Measurements from ENCODE around the gene DGKD.
"Not testable (repeated sequence)": the region's sequence is repeated elsewhere in the genome, so short reads cannot be mapped to it uniquely, and the experiment has no call there.

DGKD gene

GRCh38 chr2:233353769-233354499 is at the start of gene DGKD:
Gene DGKD (plus strand): TSS chr2:233354494. CDS start chr2:233354519, 25 bp downstream.
- DNase-seq: peak; percentile 77 to 85

- no peak for DNase-seq
Measured at GRCh38 chr2:233307565-233307964, 46.7 kb upstream of the DGKD start, which contains the start of gene SAG. Gene SAG (plus strand): TSS chr2:233307816. CDS start chr2:233309190, 1,374 bp downstream.

GRCh38 chr2:233311241-233311926 is 42.9 kb upstream of the DGKD start:
- no peak for DNase-seq

GRCh38 chr2:233312874-233313273 is 41.4 kb upstream of the DGKD start:
- no peak for DNase-seq

- DNase-seq: no peak
Measured at GRCh38 chr2:233314180-233314925, 39.9 kb upstream of the DGKD start.

GRCh38 chr2:233317196-233317943 is 36.9 kb upstream of the DGKD start:
- DNase-seq: no peak

- DNase-seq: no peak
Measured at GRCh38 chr2:233319256-233319655, 35.0 kb upstream of the DGKD start.

GRCh38 chr2:233320470-233320869 is 33.8 kb upstream of the DGKD start:
- DNase-seq: no peak

- DNase-seq: no peak
Measured at GRCh38 chr2:233321166-233321565, 33.1 kb upstream of the DGKD start.

GRCh38 chr2:233323851-233324250 is 30.4 kb upstream of the DGKD start:
- no peak for DNase-seq

GRCh38 chr2:233325256-233325655 is 29.0 kb upstream of the DGKD start:
- no peak for DNase-seq

GRCh38 chr2:233325814-233326213 is 28.5 kb upstream of the DGKD start:
- no peak for DNase-seq

GRCh38 chr2:233326500-233326899 is 27.8 kb upstream of the DGKD start:
- no peak for DNase-seq

- no peak for DNase-seq
Measured at GRCh38 chr2:233328922-233329321, 25.4 kb upstream of the DGKD start.

GRCh38 chr2:233329489-233330135 is 24.7 kb upstream of the DGKD start:
- no peak for DNase-seq

GRCh38 chr2:233331536-233331935 is 22.8 kb upstream of the DGKD start:
- DNase-seq: peak; percentile 86 to 90

GRCh38 chr2:233332125-233332524 is 22.2 kb upstream of the DGKD start:
- no peak for DNase-seq

- DNase-seq: no peak
Measured at GRCh38 chr2:233334915-233335314, 19.4 kb upstream of the DGKD start.

- not testable (repeated sequence) for DNase-seq
Measured at GRCh38 chr2:233336091-233336490, 18.2 kb upstream of the DGKD start.

- DNase-seq: no peak
Measured at GRCh38 chr2:233336541-233336940, 17.8 kb upstream of the DGKD start.

GRCh38 chr2:233338046-233338445 is 16.2 kb upstream of the DGKD start:
- DNase-seq: no peak

GRCh38 chr2:233338812-233339368 is 15.4 kb upstream of the DGKD start:
- no peak for DNase-seq

All from CD4-positive, alpha-beta T cell treated with Interferon alpha-2 for 1 hour (primary cell).